ENCODE measurements around the gene OR6C2. TPM values are rescaled to one million over a fixed set of nuclear protein-coding genes. Genes with fewer than 3 reads are reported as not detected.

OR6C2 gene
- total RNA-seq, 2 experiments from 2014 or later: not detected

DNA sequence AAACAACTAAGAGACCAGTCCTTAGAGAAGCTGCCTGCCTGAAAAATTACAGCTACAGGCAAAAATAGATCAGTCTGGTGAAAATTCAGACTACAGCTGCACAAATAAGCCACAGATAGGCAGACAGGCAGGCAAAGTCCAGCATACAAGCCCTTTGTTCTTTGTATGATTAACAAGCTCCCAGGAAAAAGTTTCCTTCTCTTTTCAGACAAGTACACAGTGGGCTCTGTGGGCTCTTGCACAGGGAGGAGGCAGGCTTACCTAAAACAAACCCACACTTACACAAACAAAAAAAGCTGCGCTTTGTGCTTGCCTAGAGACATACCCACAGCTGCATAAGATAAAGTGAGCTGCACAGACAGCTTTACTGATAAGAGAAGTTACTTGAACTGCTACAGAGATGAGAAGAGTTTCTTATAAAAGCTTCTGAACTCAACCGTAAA, 56.0 kb downstream of the OR6C2 start:
- Mint-ChIP-seq H3K27me3 (peaks cover 14% of the 10 kb centered on the region), H3K9me3 (ENCODE audit: low read depth) (no peaks in the 10 kb centered on the region), H3K36me3 (no peaks in the 10 kb centered on the region), H3K4me1 (no peaks in the 10 kb centered on the region), H3K4me3 (no peak overlapping the region), H3K27ac (no peak overlapping the region)
- CTCF ChIA-PET: interaction anchor here (0.6 kb wide), 1 partner anchor 1202 kb away, joined by 4 read pairs; no protein-coding TSS in a partner anchor
- ATAC-seq (no peak), DNase-seq (no peak)

DNA sequence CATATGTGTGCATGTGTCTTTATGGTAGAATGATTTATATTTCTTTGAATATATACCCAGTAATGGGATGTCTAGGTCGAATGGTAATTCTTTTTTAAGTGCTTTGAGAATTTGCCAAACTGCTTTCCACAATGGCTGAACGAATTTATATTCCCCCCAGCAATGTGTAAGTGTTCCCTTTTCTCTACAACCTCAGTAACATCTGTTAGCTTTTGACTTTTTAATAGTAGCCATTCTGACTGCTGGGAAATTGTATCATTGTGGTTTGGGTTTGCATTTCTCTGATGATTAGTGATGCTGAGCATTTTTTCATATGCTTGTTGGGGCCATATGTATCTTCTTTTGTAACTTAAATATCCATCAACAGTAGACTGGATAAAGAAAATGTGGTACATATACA, 57.7 kb downstream of the OR6C2 start:
- CTCF ChIA-PET: no interaction called here
- ATAC-seq (no peak), DNase-seq (no peak)
- Mint-ChIP-seq H3K4me3 (no peak overlapping the region), H3K27me3 (peaks cover under 1% of the 10 kb centered on the region), H3K36me3 (no peaks in the 10 kb centered on the region), H3K4me1 (no peaks in the 10 kb centered on the region), H3K9me3 (ENCODE audit: low read depth) (no peaks in the 10 kb centered on the region), H3K27ac (no peak overlapping the region)

Other genes with a start within 250 kb of the OR6C2 start
- not detected for gene OR10A7, start 223.1 kb upstream of the OR6C2 start, total RNA-seq
- not detected for gene OR6C74, start 199.5 kb upstream of the OR6C2 start, total RNA-seq
- gene OR6C6, start 147.5 kb upstream of the OR6C2 start, total RNA-seq: not detected
- not detected for gene OR6C1, start 129.7 kb upstream of the OR6C2 start, total RNA-seq
- gene OR6C3, start 113.3 kb upstream of the OR6C2 start, total RNA-seq: not detected
- gene OR6C75, start 81.1 kb upstream of the OR6C2 start, total RNA-seq: not detected
- not detected for gene OR6C65, start 43.5 kb upstream of the OR6C2 start, total RNA-seq
- gene OR6C76, start 17.8 kb upstream of the OR6C2 start, total RNA-seq: not detected
- not detected for gene OR6C70, start 26.1 kb downstream of the OR6C2 start, total RNA-seq
- not detected for gene OR6C68, start 48.3 kb downstream of the OR6C2 start, total RNA-seq
- not detected for gene OR6C4, start 105.5 kb downstream of the OR6C2 start, total RNA-seq
- not detected for gene OR2AP1, start 128.4 kb downstream of the OR6C2 start, total RNA-seq
- gene OR10P1, start 192.8 kb downstream of the OR6C2 start, total RNA-seq: not detected

Measured in activated CD8-positive, alpha-beta memory T cell treated with anti-CD3 and anti-CD28 coated beads, Interleukin-2, amount 10 ng/mL, durations not matched to agents 7 days and 5 days (primary cell).